Common myeloid progenitor, CD34-positive (primary cell): ENCODE results near the gene DNAH17.

Experiments used
- CTCF ChIA-PET: fragments of 350-600 bp; sonication (Branson Sonifier 250); formaldehyde crosslinking; loops from one replicate; lab custom pipeline; 2021; ENCODE audit warnings: antibody characterized with exemption; lab: Charles Lee
- POLR2A ChIA-PET: fragments of 350-600 bp; sonication (Branson Sonifier 250); formaldehyde crosslinking; loops from one replicate; lab custom pipeline; 2021; ENCODE audit warnings: antibody characterized with exemption; lab: Charles Lee
- DNase-seq, 3 donors: peaks; one replicate each; pipeline versions ENCODE4 v3.0.0 to v3.0.0-alpha.2; 2013
- H3K27ac ChIP-seq, 2 experiments: 1 replicate in 1 of 2; 2 replicates in 1 of 2; pipeline ENCODE4 v1.7.0; 2013; ENCODE audit warnings: inconsistent platforms in 2 of 2, low read length in 2 of 2, mild to moderate bottlenecking in 2 of 2, low read depth in 1 of 2, moderate library complexity in 1 of 2; ENCODE audit not compliant: severe bottlenecking in 2 of 2, insufficient read depth in 1 of 2, poor library complexity in 1 of 2
- H3K27me3 ChIP-seq, 5 experiments: replicated peaks in 2 of 5; 1 replicate in 3 of 5; 2 replicates in 2 of 5; pipeline versions ENCODE4 v1.6.1 to v1.7.0; 2013; ENCODE audit warnings: low read length in 4 of 5, mild to moderate bottlenecking in 2 of 5, moderate library complexity in 2 of 5, inconsistent platforms in 1 of 5; ENCODE audit not compliant: insufficient read depth in 5 of 5, control insufficient read depth in 4 of 5
- H3K36me3 ChIP-seq, 4 experiments: 1 replicate in 2 of 4; 2 replicates in 2 of 4; pipeline versions ENCODE4 v1.6.1 to v1.7.0; 2013; ENCODE audit warnings: low read length in 3 of 4, control low read depth in 1 of 4, mild to moderate bottlenecking in 1 of 4; ENCODE audit not compliant: control insufficient read depth in 4 of 4, insufficient read depth in 4 of 4
- H3K4me1 ChIP-seq, 4 experiments: 1 replicate in 3 of 4; 2 replicates in 1 of 4; pipeline versions ENCODE4 v1.6.1 to v1.7.1; 2013; ENCODE audit warnings: low read length in 3 of 4, mild to moderate bottlenecking in 3 of 4, control low read depth in 1 of 4, inconsistent platforms in 1 of 4, moderate library complexity in 1 of 4; ENCODE audit not compliant: control insufficient read depth in 4 of 4, insufficient read depth in 4 of 4; ENCODE audit errors: control extremely low read depth in 1 of 4
- H3K4me3 ChIP-seq, 7 experiments: 1 replicate in 4 of 7; 2 replicates in 3 of 7; pipeline versions ENCODE4 v1.5.1 to v1.7.0; 2013; ENCODE audit warnings: mild to moderate bottlenecking in 7 of 7, low read length in 6 of 7, moderate library complexity in 6 of 7, inconsistent platforms in 2 of 7, low read depth in 2 of 7, control low read depth in 1 of 7; ENCODE audit not compliant: insufficient read depth in 4 of 7, control insufficient read depth in 1 of 7; ENCODE audit errors: extremely low read depth in 1 of 7
- H3K9me3 ChIP-seq, 5 experiments: 1 replicate in 4 of 5; 2 replicates in 1 of 5; pipeline versions ENCODE4 v1.6.1 to v1.7.1; 2013; ENCODE audit warnings: low read length in 4 of 5, mild to moderate bottlenecking in 2 of 5, inconsistent platforms in 1 of 5, low read depth in 1 of 5, moderate library complexity in 1 of 5; ENCODE audit not compliant: control insufficient read depth in 4 of 5, insufficient read depth in 2 of 5; ENCODE audit errors: control extremely low read depth in 1 of 5
- WGBS: methylation state at CpG from one replicate; pipeline ENCODE4 v1.1.5; 2013; ENCODE audit not compliant: insufficient coverage; 5-methylcytosine and 5-hydroxymethylcytosine counted together

The DNAH17 gene

DNA sequence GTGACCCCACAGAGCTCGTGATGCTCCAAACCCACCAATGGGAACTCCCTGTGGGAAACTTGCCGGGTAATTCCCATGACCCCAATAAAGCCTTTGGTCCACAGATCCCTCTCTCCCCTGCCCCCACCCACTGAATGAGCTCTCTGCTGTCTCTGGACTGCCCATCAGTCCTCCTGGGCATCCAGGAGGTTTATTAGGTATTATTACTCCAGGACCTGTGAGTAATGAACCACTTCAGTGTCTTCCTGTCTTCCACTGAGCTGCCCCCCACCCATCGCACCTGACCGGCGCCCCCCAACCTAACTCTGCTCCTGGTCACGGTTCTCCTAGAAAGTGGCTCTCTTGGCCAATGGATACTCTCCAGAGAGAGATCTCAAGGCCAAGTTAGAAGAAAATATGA lies 28.7 kb upstream of the DNAH17 start:
- H3K27ac ChIP-seq: no peak overlapping the region
- no peaks in the 10 kb centered on the region for H3K4me1 ChIP-seq
- 97% methylated on average over 6 of the region's 6 CpGs for WGBS
- H3K36me3 ChIP-seq: no peaks in the 10 kb centered on the region
- DNase-seq: no peak
- POLR2A ChIA-PET: no interaction called here
- CTCF ChIA-PET: interaction anchor here (0.9 to 1.7 kb wide), 4 partner anchors 13 to 109 kb away, joined by 3 read pairs; no protein-coding TSS in a partner anchor
- H3K27me3 ChIP-seq: peaks cover 0 to 4% (median 0%) of the 10 kb centered on the region in 5 experiments
- peaks cover 0 to 2% (median 0%) of the 10 kb centered on the region in 5 experiments for H3K9me3 ChIP-seq
- no peak overlapping the region for H3K4me3 ChIP-seq

DNA sequence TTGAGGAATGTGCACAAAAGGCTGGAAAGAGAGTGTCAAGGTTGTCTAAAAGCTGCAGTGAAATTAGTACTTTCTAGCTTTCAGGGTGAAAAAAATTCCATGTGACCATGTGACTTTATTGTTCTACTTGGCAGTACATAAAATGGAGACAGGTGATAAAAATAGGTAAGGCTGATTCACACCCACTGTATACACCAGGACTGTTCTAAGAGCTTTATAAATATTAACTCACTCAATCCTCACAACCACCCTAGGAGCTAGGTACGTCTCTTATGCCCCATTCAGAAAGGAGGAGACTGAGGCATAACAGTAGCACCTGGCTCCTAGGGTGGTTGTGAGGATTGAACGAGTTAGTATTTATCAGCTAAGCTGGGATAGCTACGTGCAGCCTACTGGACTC lies 28.2 kb upstream of the DNAH17 start:
- CTCF ChIA-PET: interaction anchor here (0.9 to 1.7 kb wide), 5 partner anchors 14 to 108 kb away, joined by 3 read pairs; no protein-coding TSS in a partner anchor
- 67% methylated on average over 1 of the region's 3 CpGs for WGBS

DNA sequence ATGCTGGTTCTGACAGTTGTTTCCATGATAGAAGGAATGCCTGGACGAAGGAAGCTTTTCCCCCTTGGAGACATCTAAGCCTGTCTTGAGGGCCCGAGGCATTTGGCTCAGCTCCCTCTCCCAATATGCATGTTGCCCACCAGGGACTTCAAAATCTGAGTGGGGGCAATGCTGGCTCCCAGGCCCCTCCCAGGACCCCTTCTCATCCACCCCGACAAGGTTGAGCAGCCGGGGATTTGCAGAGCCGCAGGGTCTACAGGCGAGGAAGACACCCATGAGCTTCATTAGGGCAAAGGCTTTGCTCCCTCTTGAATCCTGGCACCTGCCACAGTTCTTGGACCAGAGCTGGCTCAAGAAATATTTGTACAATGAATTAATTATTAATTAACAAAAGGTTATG lies 25.1 kb upstream of the DNAH17 start:
- CTCF ChIA-PET: no interaction called here
- 100% methylated on average over 2 of the region's 6 CpGs for WGBS

More for the DNA sequence above, 28.2 kb upstream of the DNAH17 start:
- POLR2A ChIA-PET: no interaction called here
- DNase-seq: no peak
- Histone ChIP-seq H3K27ac (no peak overlapping the region), H3K36me3 (no peaks in the 10 kb centered on the region), H3K4me3 (no peak overlapping the region), H3K27me3 (peaks cover 0 to 4% (median 0%) of the 10 kb centered on the region in 5 experiments), H3K4me1 (no peaks in the 10 kb centered on the region), H3K9me3 (peaks cover 0 to 2% (median 0%) of the 10 kb centered on the region in 5 experiments)

GRCh38 chr17:78601577-78602190 lies 24.5 kb upstream of the DNAH17 start:
- no peaks in the 10 kb centered on the region for H3K9me3 ChIP-seq
- DNase-seq: no peak
- H3K27ac ChIP-seq: no peak overlapping the region
- no peaks in the 10 kb centered on the region for H3K4me1 ChIP-seq
- peaks cover 0 to 5% (median 0%) of the 10 kb centered on the region in 5 experiments for H3K27me3 ChIP-seq
- ChIA-PET CTCF (no interaction called here), POLR2A (no interaction called here)
- no peaks in the 10 kb centered on the region for H3K36me3 ChIP-seq
- H3K4me3 ChIP-seq: no peak overlapping the region
- 100% methylated on average over 7 of the region's 9 CpGs for WGBS

More for the DNA sequence above, 25.1 kb upstream of the DNAH17 start:
- POLR2A ChIA-PET: no interaction called here
- no peak for DNase-seq
- H3K9me3 ChIP-seq: no peaks in the 10 kb centered on the region
- no peaks in the 10 kb centered on the region for H3K4me1 ChIP-seq
- H3K27ac ChIP-seq: no peak overlapping the region
- no peak overlapping the region for H3K4me3 ChIP-seq
- peaks cover 0 to 7% (median 0%) of the 10 kb centered on the region in 5 experiments for H3K27me3 ChIP-seq
- no peaks in the 10 kb centered on the region for H3K36me3 ChIP-seq

- Histone ChIP-seq H3K4me1 (no peaks in the 10 kb centered on the region), H3K9me3 (no peaks in the 10 kb centered on the region), H3K36me3 (no peaks in the 10 kb centered on the region), H3K27ac (no peak overlapping the region), H3K4me3 (no peak overlapping the region), H3K27me3 (peaks cover 0 to 4% (median 0%) of the 10 kb centered on the region in 5 experiments)
- DNase-seq: no peak
- 95% methylated on average over 5 of the region's 10 CpGs for WGBS
- CTCF ChIA-PET: interaction anchor here (0.9 kb wide), 1 partner anchor 109 kb away, joined by 3 read pairs; no protein-coding TSS in a partner anchor
- POLR2A ChIA-PET: interaction anchor here (0.6 kb wide), 1 partner anchor 271 kb away, joined by 3 read pairs; no protein-coding TSS in a partner anchor
Observed at GRCh38 chr17:78600181-78600721, 23.1 kb upstream of the DNAH17 start.

DNA sequence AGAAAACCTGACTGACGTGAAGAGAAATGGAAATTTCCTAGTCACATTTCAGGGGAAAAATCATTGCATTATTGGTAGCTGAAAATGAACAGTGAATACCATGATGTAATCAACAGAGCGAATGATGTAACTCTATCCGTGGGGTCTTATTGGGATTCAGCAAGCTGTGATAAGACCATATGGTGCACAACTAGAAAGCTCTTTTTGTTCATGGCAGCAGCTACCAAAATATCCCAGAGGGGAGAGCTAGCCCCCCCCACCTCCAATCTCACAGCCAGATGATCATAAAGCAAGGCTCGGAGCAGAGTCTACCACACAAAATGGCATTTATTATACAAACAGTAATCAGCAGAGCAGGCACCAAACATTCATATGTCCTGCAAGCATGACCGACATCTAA lies 22.2 kb upstream of the DNAH17 start:
- Histone ChIP-seq H3K27me3 (peaks cover 0 to 4% (median 0%) of the 10 kb centered on the region in 5 experiments), H3K4me1 (no peaks in the 10 kb centered on the region), H3K36me3 (no peaks in the 10 kb centered on the region), H3K9me3 (no peaks in the 10 kb centered on the region), H3K27ac (no peak overlapping the region), H3K4me3 (no peak overlapping the region)
- ChIA-PET POLR2A (no interaction called here), CTCF (no interaction called here)
- 100% methylated on average over 3 of the region's 5 CpGs for WGBS
- no peak for DNase-seq

GRCh38 chr17:78598013-78598471 lies 20.8 kb upstream of the DNAH17 start:
- H3K4me1 ChIP-seq: peaks cover under 1 to 3% (median 3%) of the 10 kb centered on the region in 4 experiments
- POLR2A ChIA-PET: no interaction called here
- H3K36me3 ChIP-seq: no peaks in the 10 kb centered on the region
- WGBS: 97% methylated on average over 5 of the region's 9 CpGs
- CTCF ChIA-PET: no interaction called here
- DNase-seq: peak in 2 of 3 donors; percentile 14 to 33
- no peak overlapping the region for H3K4me3 ChIP-seq
- H3K27me3 ChIP-seq: peaks cover 0 to 4% (median 0%) of the 10 kb centered on the region in 5 experiments
- H3K27ac ChIP-seq: no peak overlapping the region
- H3K9me3 ChIP-seq: no peaks in the 10 kb centered on the region
